ENCODE results near the gene DTX4.
A peak's percentile ranks its signal among the peaks of the same experiment; 100 is the strongest.

Gene DTX4

DNA sequence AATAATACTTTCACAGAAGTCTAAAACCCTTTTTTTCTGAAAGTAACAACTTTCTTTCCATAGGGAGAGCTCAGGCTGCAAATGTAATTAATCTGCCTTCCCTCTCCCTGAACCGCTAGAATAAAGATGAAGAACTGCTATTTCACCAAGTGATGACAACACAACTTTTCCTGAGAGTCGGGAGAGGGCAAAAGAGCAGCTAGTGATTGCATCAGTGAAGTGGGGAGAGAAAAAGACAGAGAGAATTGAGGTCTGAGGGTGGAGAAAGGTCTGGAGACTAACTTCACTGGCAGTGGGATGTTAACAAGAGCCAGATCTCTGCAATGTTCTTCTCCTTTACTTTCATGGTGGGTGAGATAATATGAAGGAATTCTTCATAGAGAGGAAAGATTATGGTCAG lies 51.7 kb downstream of the DTX4 start:
- Mint-ChIP-seq H3K9me3 (no peaks in the 10 kb centered on the region), H3K4me3 (no peak overlapping the region), H3K27me3 (peaks cover 7% of the 10 kb centered on the region), H3K36me3 (no peaks in the 10 kb centered on the region), H3K27ac (no peak overlapping the region), H3K4me1 (peaks cover 2% of the 10 kb centered on the region)
- CTCF ChIA-PET: interaction anchor here (1.1 to 1.7 kb wide), 2 partner anchors 37 to 65 kb away, joined by 5 to 7 read pairs; no protein-coding TSS in a partner anchor
- no peak for DNase-seq

DNA sequence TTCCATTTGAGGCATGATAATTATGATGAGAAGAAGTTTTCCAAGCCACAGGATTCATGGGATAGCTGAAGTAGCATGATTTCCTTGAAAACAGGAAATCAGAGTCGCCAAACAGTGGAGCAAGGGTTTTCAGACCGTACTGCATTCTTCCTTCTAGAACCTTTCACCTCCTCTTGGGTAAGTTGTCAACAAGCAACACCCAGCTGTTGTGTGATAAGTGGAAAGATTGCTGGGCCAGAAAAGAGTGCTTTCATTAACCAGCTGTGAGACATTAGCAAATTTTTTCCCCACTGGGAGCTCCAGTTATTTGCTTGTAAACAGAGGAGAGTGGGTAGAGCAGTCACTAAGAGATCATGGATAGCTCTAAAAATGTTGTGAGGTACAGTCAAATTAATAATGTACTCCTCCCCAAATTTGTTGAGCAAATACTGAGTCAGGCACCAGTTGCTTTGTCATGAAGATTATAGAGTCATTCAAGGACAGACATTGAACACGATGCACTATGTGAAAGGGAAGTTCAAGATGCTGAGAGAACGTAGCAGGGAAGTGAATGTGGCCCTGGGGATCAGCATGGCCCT lies 52.5 kb downstream of the DTX4 start:
- CTCF ChIA-PET: interaction anchor here (1.1 to 1.7 kb wide), 2 partner anchors 38 to 66 kb away, joined by 5 to 7 read pairs; no protein-coding TSS in a partner anchor
- H3K36me3 Mint-ChIP-seq: no peaks in the 10 kb centered on the region
- H3K4me1 Mint-ChIP-seq: peaks cover 2% of the 10 kb centered on the region
- H3K27ac Mint-ChIP-seq: no peak overlapping the region
- H3K27me3 Mint-ChIP-seq: peaks cover 7% of the 10 kb centered on the region
- H3K4me3 Mint-ChIP-seq: no peak overlapping the region
- H3K9me3 Mint-ChIP-seq: no peaks in the 10 kb centered on the region
- no peak for DNase-seq

DNA sequence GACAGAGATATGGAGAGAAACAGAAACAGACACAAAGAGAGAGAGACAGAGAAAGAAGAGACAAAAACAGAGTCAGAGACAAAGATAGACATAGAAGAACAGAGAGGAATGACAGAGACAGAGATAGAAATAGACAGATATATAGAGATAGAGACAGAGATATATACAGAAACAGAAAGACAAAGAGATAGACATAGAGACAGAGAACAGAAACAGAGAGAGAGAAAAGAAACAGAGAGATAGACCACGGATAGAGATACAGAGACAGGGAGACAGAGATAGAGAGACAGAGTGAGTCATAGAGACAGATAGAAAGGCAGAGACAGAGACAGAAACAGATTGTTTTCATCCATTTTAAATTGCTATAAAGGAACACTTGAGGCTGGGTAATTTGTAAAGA lies 53.1 kb downstream of the DTX4 start:
- Mint-ChIP-seq H3K9me3 (no peaks in the 10 kb centered on the region), H3K4me3 (no peak overlapping the region), H3K36me3 (no peaks in the 10 kb centered on the region), H3K27ac (no peak overlapping the region), H3K4me1 (peaks cover 2% of the 10 kb centered on the region), H3K27me3 (peaks cover 7% of the 10 kb centered on the region)
- CTCF ChIA-PET: no interaction called here
- DNase-seq: no peak

DNA sequence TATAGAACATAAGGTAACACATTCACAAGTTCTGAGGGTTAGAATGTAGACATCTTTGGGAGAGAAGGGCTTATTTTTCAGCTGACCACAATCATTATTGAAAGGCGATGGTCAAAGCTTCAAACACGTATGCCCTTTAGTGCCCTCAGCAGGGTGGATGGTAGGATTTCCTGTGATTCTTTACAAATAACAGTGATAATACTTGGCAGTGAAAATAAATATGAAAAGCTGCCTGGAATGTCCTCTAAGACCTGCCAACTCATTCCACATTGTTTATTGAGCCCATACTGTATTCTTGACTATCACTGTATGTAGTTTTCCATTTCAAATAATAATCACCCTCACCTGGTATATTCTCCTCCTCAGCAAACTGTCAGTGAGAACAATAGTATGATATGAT lies 54.5 kb downstream of the DTX4 start:
- CTCF ChIA-PET: no interaction called here
- Mint-ChIP-seq H3K4me3 (no peak overlapping the region), H3K27ac (no peak overlapping the region), H3K9me3 (no peaks in the 10 kb centered on the region), H3K27me3 (peaks cover 3% of the 10 kb centered on the region), H3K4me1 (peaks cover 2% of the 10 kb centered on the region), H3K36me3 (no peaks in the 10 kb centered on the region)
- no peak for DNase-seq

DNA sequence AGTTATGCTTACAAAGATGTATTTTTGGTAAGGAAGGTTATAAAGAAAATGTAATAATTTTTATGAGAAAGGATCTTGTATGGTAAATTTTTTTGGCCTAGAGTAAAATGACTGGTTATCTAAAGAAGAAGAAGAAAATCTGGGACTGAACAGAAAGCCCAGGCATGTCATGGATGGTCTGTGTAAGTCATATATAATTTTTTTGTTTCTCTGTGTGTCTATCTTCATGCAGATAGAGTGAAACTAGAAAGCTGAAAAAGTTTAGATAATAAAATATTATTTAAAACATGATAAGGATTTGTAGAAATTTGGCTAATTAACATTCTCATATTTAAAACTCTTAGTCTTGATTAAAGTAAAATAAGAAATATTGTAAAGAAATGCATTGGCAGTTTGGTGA lies 68.4 kb downstream of the DTX4 start:
- H3K27me3 Mint-ChIP-seq: peaks cover 15% of the 10 kb centered on the region
- H3K4me1 Mint-ChIP-seq: no peaks in the 10 kb centered on the region
- CTCF ChIA-PET: no interaction called here
- no peak overlapping the region for H3K4me3 Mint-ChIP-seq
- H3K9me3 Mint-ChIP-seq: peaks cover 12% of the 10 kb centered on the region
- no peak overlapping the region for H3K27ac Mint-ChIP-seq
- DNase-seq: no peak
- peaks cover 2% of the 10 kb centered on the region for H3K36me3 Mint-ChIP-seq

DNA sequence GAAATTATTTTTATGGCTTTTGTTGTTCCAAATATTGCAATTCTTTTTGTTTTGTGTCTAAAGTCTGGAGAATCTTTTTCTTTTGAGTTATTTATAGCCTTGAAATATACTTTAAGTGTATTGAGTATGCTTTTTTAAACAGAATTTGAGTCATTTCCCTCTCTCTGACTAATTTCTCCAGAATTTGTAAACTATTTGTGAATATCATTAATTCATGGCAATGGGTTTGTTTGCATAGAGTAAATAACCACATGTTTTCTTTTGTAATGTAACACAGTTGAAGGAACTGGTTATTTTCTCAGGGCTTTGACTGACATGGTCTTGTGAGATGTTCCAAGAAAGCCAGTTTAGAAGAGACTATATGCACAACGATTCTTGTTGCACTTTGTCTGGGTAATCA lies 71.7 kb downstream of the DTX4 start:
- Mint-ChIP-seq H3K27ac (no peak overlapping the region), H3K9me3 (peaks cover 8% of the 10 kb centered on the region), H3K4me1 (peaks cover 20% of the 10 kb centered on the region), H3K27me3 (peaks cover 4% of the 10 kb centered on the region), H3K4me3 (no peak overlapping the region), H3K36me3 (peaks cover 2% of the 10 kb centered on the region)
- CTCF ChIA-PET: no interaction called here
- no peak for DNase-seq

DNA sequence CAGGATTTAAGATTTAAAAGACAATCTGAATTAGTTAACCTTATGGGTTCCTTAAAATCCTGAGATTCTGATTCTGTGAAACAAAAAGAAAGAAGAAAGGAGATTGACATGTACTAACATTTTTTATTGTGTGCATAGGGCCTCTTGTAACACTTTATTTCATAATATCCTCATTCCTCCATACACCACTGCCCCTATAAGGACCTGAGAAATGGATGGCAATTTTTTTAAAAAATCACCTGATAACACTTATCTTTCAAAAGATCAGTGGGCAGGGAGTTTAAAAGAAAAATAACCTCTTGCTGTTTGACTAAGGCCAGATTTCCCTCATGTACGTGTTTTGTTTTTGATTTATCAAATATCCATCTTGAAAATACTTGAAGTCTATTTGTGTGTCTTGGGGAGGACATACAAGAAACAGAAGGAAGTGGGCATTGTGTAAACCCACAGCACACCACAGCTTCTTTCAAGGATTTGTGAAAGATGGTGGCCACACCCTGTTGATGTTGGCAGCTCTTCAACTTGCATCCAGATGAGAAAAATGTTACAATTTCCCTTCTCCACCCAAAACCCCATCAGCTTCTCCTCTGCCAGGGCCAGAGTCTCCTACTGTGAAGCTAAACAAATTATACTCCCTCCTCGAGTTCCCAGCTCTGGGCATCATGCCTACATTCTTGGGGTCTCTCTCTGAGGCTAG lies 75.7 kb downstream of the DTX4 start:
- peak overlapping the region; percentile 73 for H3K27ac Mint-ChIP-seq
- H3K4me3 Mint-ChIP-seq: no peak overlapping the region
- no peaks in the 10 kb centered on the region for H3K36me3 Mint-ChIP-seq
- H3K4me1 Mint-ChIP-seq: peaks cover 25% of the 10 kb centered on the region
- DNase-seq: peak; percentile 59
- CTCF ChIA-PET: interaction anchor here (1.1 kb wide), 1 partner anchor 76 kb away, joined by 3 read pairs; the partner anchor contains the start of gene DTX4
- peaks cover 3% of the 10 kb centered on the region for H3K9me3 Mint-ChIP-seq
- peaks cover 8% of the 10 kb centered on the region for H3K27me3 Mint-ChIP-seq

DNA sequence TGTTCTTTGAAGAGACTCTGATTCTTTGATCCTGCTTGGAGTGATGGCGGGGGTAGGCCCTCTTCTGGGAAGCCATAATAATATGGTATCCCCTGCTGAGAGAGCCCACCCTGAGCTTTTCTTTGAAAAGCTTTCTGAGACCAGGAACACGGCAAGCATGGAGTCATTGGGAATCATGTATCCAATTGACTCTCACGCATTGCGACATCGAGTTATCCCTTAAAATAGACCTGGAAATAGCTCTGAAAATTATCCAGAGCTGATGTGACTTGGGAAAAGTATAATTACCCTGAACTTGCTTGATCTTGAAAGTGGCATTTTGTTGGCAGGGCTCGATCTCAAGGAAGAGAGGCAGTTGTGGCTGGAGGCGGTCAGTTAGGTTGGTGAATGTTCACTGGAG lies 77.6 kb downstream of the DTX4 start:
- H3K9me3 Mint-ChIP-seq: peaks cover 3% of the 10 kb centered on the region
- no peak overlapping the region for H3K27ac Mint-ChIP-seq
- H3K4me1 Mint-ChIP-seq: peaks cover 27% of the 10 kb centered on the region
- CTCF ChIA-PET: no interaction called here
- H3K4me3 Mint-ChIP-seq: no peak overlapping the region
- H3K27me3 Mint-ChIP-seq: peaks cover 7% of the 10 kb centered on the region
- DNase-seq: no peak
- H3K36me3 Mint-ChIP-seq: no peaks in the 10 kb centered on the region

DNA sequence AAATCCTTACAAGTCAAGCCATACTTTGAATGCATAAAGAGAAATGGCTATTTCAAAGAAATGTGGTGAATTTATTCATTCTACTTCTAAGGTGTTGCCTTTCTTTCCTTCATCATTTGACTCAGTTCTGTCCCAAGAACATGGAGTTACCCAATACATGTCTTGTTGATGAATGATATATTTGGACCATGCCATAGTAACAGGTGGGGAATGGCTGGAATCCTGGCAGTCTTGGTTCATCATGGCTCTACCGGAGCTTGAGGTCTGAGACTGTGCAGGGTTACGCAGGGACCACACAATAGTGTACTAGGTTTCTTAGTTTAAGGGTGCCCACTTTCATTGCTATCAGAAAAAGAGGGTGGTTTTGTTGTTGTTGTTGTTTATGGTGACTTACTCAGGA lies 81.1 kb downstream of the DTX4 start:
- CTCF ChIA-PET: no interaction called here
- H3K27ac Mint-ChIP-seq: no peak overlapping the region
- peaks cover 3% of the 10 kb centered on the region for H3K9me3 Mint-ChIP-seq

DNA sequence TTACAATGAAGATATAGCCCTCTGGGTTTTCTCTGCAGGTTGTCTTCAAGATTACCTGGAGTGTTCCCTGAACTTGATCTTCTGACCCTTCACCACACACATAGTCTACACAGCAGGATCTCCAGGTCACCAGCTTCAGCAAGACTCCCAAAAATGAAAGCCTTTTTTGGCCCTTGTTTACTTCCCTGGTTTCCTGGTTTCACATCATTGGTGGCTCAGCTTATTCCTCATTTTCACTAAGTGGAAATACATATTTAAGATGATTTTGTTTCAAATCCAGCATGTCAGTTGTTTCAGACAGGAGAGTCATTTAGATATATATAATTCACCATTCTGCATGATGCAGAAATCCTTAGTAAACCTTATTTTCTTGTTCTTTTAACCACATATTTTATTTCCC lies 82.4 kb downstream of the DTX4 start:
- peaks cover 16% of the 10 kb centered on the region for H3K27me3 Mint-ChIP-seq
- peaks cover 3% of the 10 kb centered on the region for H3K9me3 Mint-ChIP-seq
- H3K4me1 Mint-ChIP-seq: peaks cover 2% of the 10 kb centered on the region
- no peak overlapping the region for H3K27ac Mint-ChIP-seq
- H3K4me3 Mint-ChIP-seq: no peak overlapping the region
- H3K36me3 Mint-ChIP-seq: no peaks in the 10 kb centered on the region
- CTCF ChIA-PET: no interaction called here
- no peak for DNase-seq

More for the DNA sequence above, 81.1 kb downstream of the DTX4 start:
- H3K27me3 Mint-ChIP-seq: peaks cover 16% of the 10 kb centered on the region
- H3K36me3 Mint-ChIP-seq: no peaks in the 10 kb centered on the region
- no peak overlapping the region for H3K4me3 Mint-ChIP-seq
- DNase-seq: no peak
- peaks cover 13% of the 10 kb centered on the region for H3K4me1 Mint-ChIP-seq

DNA sequence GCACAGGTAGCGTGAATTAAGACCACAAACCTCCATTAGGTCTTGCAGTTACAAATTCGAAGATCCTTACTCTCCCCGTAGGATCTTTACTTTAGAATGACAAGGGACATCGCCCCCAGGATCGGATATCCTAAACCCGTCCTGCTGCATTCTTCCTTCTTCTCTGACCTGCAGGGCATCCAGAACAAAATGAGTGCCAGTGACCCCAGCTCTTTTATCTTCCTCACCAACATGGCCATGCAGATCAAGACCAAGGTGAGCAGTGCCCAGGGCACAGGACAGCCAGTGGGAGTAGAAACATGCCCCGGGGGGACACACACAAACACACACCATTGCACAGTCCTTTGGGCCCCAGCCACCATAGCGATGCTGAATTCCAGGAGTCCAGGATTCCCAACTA lies 83.3 kb downstream of the DTX4 start:
- Mint-ChIP-seq H3K27ac (no peak overlapping the region), H3K9me3 (no peaks in the 10 kb centered on the region), H3K36me3 (no peaks in the 10 kb centered on the region), H3K27me3 (peaks cover 16% of the 10 kb centered on the region), H3K4me1 (peaks cover 2% of the 10 kb centered on the region), H3K4me3 (no peak overlapping the region)
- CTCF ChIA-PET: no interaction called here
- no peak for DNase-seq

Data from activated naive CD4-positive, alpha-beta T cell treated with anti-CD3 and anti-CD28 coated beads, Interleukin-2, amount 10 ng/mL, durations not matched to agents 7 days and 5 days (primary cell).